Nucleus accumbens (tissue), 56 donors: ENCODE results near the gene MAP1LC3B.
"Not testable (repeated sequence)": the region's sequence is repeated elsewhere in the genome, so short reads cannot be mapped to it uniquely, and the experiment has no call there.

ENCODE experiments used
- DNase-seq, 56 donors: peaks; one replicate each; lab custom pipeline; 2025; lab: John Stamatoyannopoulos, UW

MAP1LC3B gene

GRCh38 chr16:87379312-87379752, 12.8 kb upstream of the MAP1LC3B start:
- DNase-seq = not testable (repeated sequence)

- no peak for DNase-seq
These were observed 11.7 kb upstream of the MAP1LC3B start for GRCh38 chr16:87380403-87380802.

- no peak for DNase-seq
These were observed 11.3 kb upstream of the MAP1LC3B start for GRCh38 chr16:87380881-87381280.

GRCh38 chr16:87382023-87382785, 9.9 kb upstream of the MAP1LC3B start:
- no peak for DNase-seq

- DNase-seq = peak; percentile 39 to 95 (median 89)
These were observed 8.5 kb upstream of the MAP1LC3B start, which contains the start of gene FBXO31 for GRCh38 chr16:87383505-87384161. TSS of gene FBXO31 (minus strand) at chr16:87383776. CDS start at chr16:87383744, 32 bp downstream.

- DNase-seq = peak in 16 of 56 donors; percentile 41 to 84 (median 71)
These were observed 7.8 kb upstream of the MAP1LC3B start for GRCh38 chr16:87384162-87384874.

GRCh38 chr16:87384875-87385167, 7.3 kb upstream of the MAP1LC3B start:
- DNase-seq = not testable (repeated sequence)

GRCh38 chr16:87387942-87388817, 4.0 kb upstream of the MAP1LC3B start:
- peak; percentile 39 to 97 (median 89) for DNase-seq

GRCh38 chr16:87388818-87389134, 3.4 kb upstream of the MAP1LC3B start:
- DNase-seq = no peak

- no peak for DNase-seq
These were observed 2.9 kb upstream of the MAP1LC3B start for GRCh38 chr16:87389245-87389644.

GRCh38 chr16:87389914-87390313, 2.2 kb upstream of the MAP1LC3B start:
- DNase-seq = not testable (repeated sequence)

- DNase-seq = no peak
These were observed 1.4 kb upstream of the MAP1LC3B start for GRCh38 chr16:87390641-87391323.

- peak in 20 of 56 donors; percentile 38 to 79 (median 58) for DNase-seq
These were observed 699 bp upstream of the MAP1LC3B start for GRCh38 chr16:87391324-87391949.

- peak in 32 of 56 donors; percentile 16 to 69 (median 34) for DNase-seq
These were observed 914 bp downstream of the MAP1LC3B start for GRCh38 chr16:87392821-87393679.

GRCh38 chr16:87393680-87394055, 1.5 kb downstream of the MAP1LC3B start:
- DNase-seq = no peak

- no peak for DNase-seq
These were observed 3.2 kb downstream of the MAP1LC3B start for GRCh38 chr16:87395181-87395842.

- peak in 10 of 56 donors; percentile 10 to 53 (median 30) for DNase-seq
These were observed 12.9 kb downstream of the MAP1LC3B start for GRCh38 chr16:87404764-87405625.
